ENCODE data around the gene MCC. TPM values are rescaled to one million over a fixed set of nuclear protein-coding genes. Genes with fewer than 3 reads are reported as not detected.

The MCC gene
- total and polyA plus RNA-seq, 4 donors: 4.5 to 20.0 (median 9.7) TPM

- no peaks in the 10 kb centered on the region for H3K4me1 ChIP-seq (ENCODE audit: control insufficient read depth in 1 of 2, insufficient read depth in 2 of 2, low read length in 2 of 2)
- no peaks in the 10 kb centered on the region for H3K9me3 ChIP-seq (ENCODE audit: control insufficient read depth, low read length)
- ATAC-seq (ENCODE audit: low FRiP score) (no peak), DNase-seq (no peak)
- no peaks in the 10 kb centered on the region for H3K27me3 ChIP-seq (ENCODE audit: control insufficient read depth in 1 of 2, insufficient read depth in 2 of 2, low read length in 1 of 2)
- intact Hi-C loops (cut with DNase I): no loop called here
- no peak overlapping the region for H3K27ac ChIP-seq (ENCODE audit: low read depth in 1 of 2, low read length in 2 of 2)
- no peak overlapping the region for H3K4me3 ChIP-seq (ENCODE audit: low read length in 2 of 2)
- peaks cover 0 to 2% of the 10 kb centered on the region in 2 donors for H3K36me3 ChIP-seq (ENCODE audit: control insufficient read depth in 1 of 2, insufficient read depth in 2 of 2, low read length in 1 of 2)
- 93% methylated on average over 6 of the region's 6 CpGs for WGBS, 2 donors
Measured at GRCh38 chr5:113058706-113059226, 429.5 kb downstream of the MCC start.

GRCh38 chr5:113058269-113058668 is 430.0 kb downstream of the MCC start:
- ATAC-seq (ENCODE audit: low FRiP score) (no peak), DNase-seq (no peak)
- intact Hi-C loops (cut with DNase I): no loop called here
- Histone ChIP-seq H3K9me3 (ENCODE audit: control insufficient read depth, low read length) (no peaks in the 10 kb centered on the region), H3K4me1 (ENCODE audit: control insufficient read depth in 1 of 2, insufficient read depth in 2 of 2, low read length in 2 of 2) (no peaks in the 10 kb centered on the region), H3K4me3 (ENCODE audit: low read length in 2 of 2) (no peak overlapping the region), H3K36me3 (ENCODE audit: control insufficient read depth in 1 of 2, insufficient read depth in 2 of 2, low read length in 1 of 2) (peaks cover 0 to under 1% of the 10 kb centered on the region in 2 donors), H3K27me3 (ENCODE audit: control insufficient read depth in 1 of 2, insufficient read depth in 2 of 2, low read length in 1 of 2) (no peaks in the 10 kb centered on the region), H3K27ac (ENCODE audit: low read depth in 1 of 2, low read length in 2 of 2) (no peak overlapping the region)
- WGBS, 2 donors: 97% methylated on average over 5 of the region's 5 CpGs

- DNase-seq (no peak), ATAC-seq (ENCODE audit: low FRiP score) (no peak)
- Histone ChIP-seq H3K4me1 (ENCODE audit: control insufficient read depth in 1 of 2, insufficient read depth in 2 of 2, low read length in 2 of 2) (no peaks in the 10 kb centered on the region), H3K27ac (ENCODE audit: low read depth in 1 of 2, low read length in 2 of 2) (no peak overlapping the region), H3K36me3 (ENCODE audit: control insufficient read depth in 1 of 2, insufficient read depth in 2 of 2, low read length in 1 of 2) (no peaks in the 10 kb centered on the region), H3K9me3 (ENCODE audit: control insufficient read depth, low read length) (no peaks in the 10 kb centered on the region), H3K27me3 (ENCODE audit: control insufficient read depth in 1 of 2, insufficient read depth in 2 of 2, low read length in 1 of 2) (no peaks in the 10 kb centered on the region), H3K4me3 (ENCODE audit: low read length in 2 of 2) (no peak overlapping the region)
- 89 to 91% methylated on average over 14 of the region's 14 CpGs for WGBS, 2 donors
- intact Hi-C loops (cut with DNase I): no loop called here
Measured at GRCh38 chr5:113057557-113057984, 430.7 kb downstream of the MCC start.

GRCh38 chr5:113056988-113057387 is 431.3 kb downstream of the MCC start:
- WGBS, 2 donors: 87 to 90% methylated on average over 5 of the region's 5 CpGs
- no peak for DNase-seq
- Histone ChIP-seq H3K27ac (ENCODE audit: low read depth in 1 of 2, low read length in 2 of 2) (no peak overlapping the region), H3K36me3 (ENCODE audit: control insufficient read depth in 1 of 2, insufficient read depth in 2 of 2, low read length in 1 of 2) (no peaks in the 10 kb centered on the region), H3K9me3 (ENCODE audit: control insufficient read depth, low read length) (no peaks in the 10 kb centered on the region), H3K27me3 (ENCODE audit: control insufficient read depth in 1 of 2, insufficient read depth in 2 of 2, low read length in 1 of 2) (no peaks in the 10 kb centered on the region), H3K4me1 (ENCODE audit: control insufficient read depth in 1 of 2, insufficient read depth in 2 of 2, low read length in 2 of 2) (no peaks in the 10 kb centered on the region), H3K4me3 (ENCODE audit: low read length in 2 of 2) (no peak overlapping the region)
- intact Hi-C loops (cut with DNase I): no loop called here
- ATAC-seq (ENCODE audit: low FRiP score): no peak

- no peak for ATAC-seq (ENCODE audit: low FRiP score)
- Histone ChIP-seq H3K4me3 (ENCODE audit: low read length in 2 of 2) (no peak overlapping the region), H3K27me3 (ENCODE audit: control insufficient read depth in 1 of 2, insufficient read depth in 2 of 2, low read length in 1 of 2) (no peaks in the 10 kb centered on the region), H3K36me3 (ENCODE audit: control insufficient read depth in 1 of 2, insufficient read depth in 2 of 2, low read length in 1 of 2) (no peaks in the 10 kb centered on the region), H3K4me1 (ENCODE audit: control insufficient read depth in 1 of 2, insufficient read depth in 2 of 2, low read length in 2 of 2) (no peaks in the 10 kb centered on the region), H3K27ac (ENCODE audit: low read depth in 1 of 2, low read length in 2 of 2) (no peak overlapping the region), H3K9me3 (ENCODE audit: control insufficient read depth, low read length) (no peaks in the 10 kb centered on the region)
- 97 to 98% methylated on average over 11 of the region's 11 CpGs for WGBS, 2 donors
- intact Hi-C loops (cut with DNase I): no loop called here
- DNase-seq: no peak
Measured at GRCh38 chr5:113054899-113055298, 433.4 kb downstream of the MCC start.

GRCh38 chr5:113053511-113053995 is 434.7 kb downstream of the MCC start:
- H3K9me3 ChIP-seq (ENCODE audit: control insufficient read depth, low read length): no peaks in the 10 kb centered on the region
- WGBS, 2 donors: 97 to 98% methylated on average over 9 of the region's 9 CpGs

GRCh38 chr5:113052041-113052795 is 436.0 kb downstream of the MCC start:
- no peak for DNase-seq
- Histone ChIP-seq H3K27ac (ENCODE audit: low read depth in 1 of 2, low read length in 2 of 2) (no peak overlapping the region), H3K4me3 (ENCODE audit: low read length in 2 of 2) (no peak overlapping the region), H3K4me1 (ENCODE audit: control insufficient read depth in 1 of 2, insufficient read depth in 2 of 2, low read length in 2 of 2) (no peaks in the 10 kb centered on the region), H3K9me3 (ENCODE audit: control insufficient read depth, low read length) (no peaks in the 10 kb centered on the region), H3K27me3 (ENCODE audit: control insufficient read depth in 1 of 2, insufficient read depth in 2 of 2, low read length in 1 of 2) (no peaks in the 10 kb centered on the region), H3K36me3 (ENCODE audit: control insufficient read depth in 1 of 2, insufficient read depth in 2 of 2, low read length in 1 of 2) (no peaks in the 10 kb centered on the region)
- 63 to 69% methylated on average over 10 of the region's 10 CpGs for WGBS, 2 donors
- no peak for ATAC-seq (ENCODE audit: low FRiP score)
- intact Hi-C loops (cut with DNase I): no loop called here

More at GRCh38 chr5:113053511-113053995, 434.7 kb downstream of the MCC start:
- Histone ChIP-seq H3K4me3 (ENCODE audit: low read length in 2 of 2) (no peak overlapping the region), H3K27me3 (ENCODE audit: control insufficient read depth in 1 of 2, insufficient read depth in 2 of 2, low read length in 1 of 2) (no peaks in the 10 kb centered on the region), H3K27ac (ENCODE audit: low read depth in 1 of 2, low read length in 2 of 2) (no peak overlapping the region), H3K36me3 (ENCODE audit: control insufficient read depth in 1 of 2, insufficient read depth in 2 of 2, low read length in 1 of 2) (no peaks in the 10 kb centered on the region), H3K4me1 (ENCODE audit: control insufficient read depth in 1 of 2, insufficient read depth in 2 of 2, low read length in 2 of 2) (no peaks in the 10 kb centered on the region)
- no peak for DNase-seq
- ATAC-seq (ENCODE audit: low FRiP score): no peak
- intact Hi-C loops (cut with DNase I): no loop called here

- no peaks in the 10 kb centered on the region for H3K4me1 ChIP-seq (ENCODE audit: control insufficient read depth in 1 of 2, insufficient read depth in 2 of 2, low read length in 2 of 2)
Measured at GRCh38 chr5:113050721-113051382, 437.4 kb downstream of the MCC start.

More at GRCh38 chr5:113050721-113051382, 437.4 kb downstream of the MCC start:
- ATAC-seq (ENCODE audit: low FRiP score) (peak; percentile 53), DNase-seq (no peak)
- no peak overlapping the region for H3K27ac ChIP-seq (ENCODE audit: low read depth in 1 of 2, low read length in 2 of 2)
- no peaks in the 10 kb centered on the region for H3K27me3 ChIP-seq (ENCODE audit: control insufficient read depth in 1 of 2, insufficient read depth in 2 of 2, low read length in 1 of 2)
- no peaks in the 10 kb centered on the region for H3K9me3 ChIP-seq (ENCODE audit: control insufficient read depth, low read length)
- no peak overlapping the region for H3K4me3 ChIP-seq (ENCODE audit: low read length in 2 of 2)
- intact Hi-C loops (cut with DNase I): no loop called here
- WGBS, 2 donors: 9 to 11% methylated on average over 9 of the region's 9 CpGs
- no peaks in the 10 kb centered on the region for H3K36me3 ChIP-seq (ENCODE audit: control insufficient read depth in 1 of 2, insufficient read depth in 2 of 2, low read length in 1 of 2)

Measured in aorta (tissue), 5 donors.